K562 (cell line): ENCODE data around the gene PTPN1. TPM values are rescaled to one million over a fixed set of nuclear protein-coding genes. Genes with fewer than 3 reads are reported as not detected.

ENCODE experiments used
- ATAC-seq: fragments of 200-7000 bp; cut with Tn5 transposase; 3 replicates; pipeline ENCODE4 v1.9.1; 2020; ENCODE audit warnings: moderate library complexity
- BruUV-seq: library from RNA; stranded (reverse); fragments of 400-500 nt; replicated peaks from 2 replicates; lab custom pipeline; 2021; lab: Mats Ljungman, UMichigan
- CTCF ChIA-PET: fragments of 300-600 bp; formaldehyde crosslinking; extraction: SDS; loops from one replicate; lab custom pipeline; 2021; ENCODE audit warnings: low intra/inter-chr PET ratio; lab: Yijun Ruan, JAX
- POLR2A ChIA-PET: fragments of 300-600, 350-650 bp; sonication (Branson Sonifier 250); formaldehyde crosslinking; extraction: SDS; loops from one replicate; lab custom pipeline; 2021; ENCODE audit warnings: antibody characterized with exemption, inconsistent platforms; lab: Yijun Ruan, JAX
- DNase-seq, 4 experiments: peaks; one replicate each; pipeline versions ENCODE4 v3.0.0 to v3.0.0-alpha.2; 2011 to 2018; ENCODE audit warnings: low spot score in 3 of 4, mixed read lengths in 3 of 4; ENCODE audit errors: extremely low read depth in 1 of 4
- FAIRE-seq: peaks from 2 replicates; lab custom pipeline; 2011; peaks lifted over from hg19 to GRCh38; lab: Jason Lieb, UNC
- H2AFZ ChIP-seq: 2 replicates; pipeline ENCODE4 v1.6.0; 2011; ENCODE audit warnings: low read depth, low read length, control low read depth, inconsistent platforms
- H3K27ac ChIP-seq: fragments of 200-600 bp; 3 replicates; pipeline ENCODE4 v1.8.0; 2011; ENCODE audit warnings: low read depth, mild to moderate bottlenecking, control low read depth, inconsistent platforms, low read length, moderate library complexity, mixed read lengths; ENCODE audit errors: extremely low read depth
- H3K27me3 ChIP-seq, 2 experiments: fragments of 300-600 bp in 1 of 2; 2 replicates in 1 of 2; 3 replicates in 1 of 2; pipeline versions ENCODE4 v1.6.0 to v1.8.0; 2011; ENCODE audit warnings: inconsistent platforms in 2 of 2, low read length in 2 of 2, mild to moderate bottlenecking in 1 of 2, mixed read lengths in 1 of 2, moderate library complexity in 1 of 2; ENCODE audit not compliant: control insufficient read depth in 2 of 2, insufficient read depth in 2 of 2
- H3K36me3 ChIP-seq: fragments of 300-600 bp; 3 replicates; pipeline ENCODE4 v1.8.0; 2011; ENCODE audit warnings: mild to moderate bottlenecking, low read length, inconsistent platforms; ENCODE audit not compliant: control insufficient read depth, insufficient read depth
- H3K4me1 ChIP-seq, 2 experiments: fragments of 200-600 bp in 1 of 2; replicated peaks in 1 of 2; 2 replicates in 1 of 2; 3 replicates in 1 of 2; pipeline versions ENCODE4 v1.5.1 to v1.8.0; 2011; ENCODE audit warnings: inconsistent platforms in 2 of 2, low read length in 2 of 2, mild to moderate bottlenecking in 1 of 2, mixed read lengths in 1 of 2, moderate library complexity in 1 of 2; ENCODE audit not compliant: control insufficient read depth in 2 of 2, insufficient read depth in 2 of 2
- H3K4me2 ChIP-seq: 2 replicates; pipeline ENCODE4 v1.6.1; 2011; ENCODE audit warnings: low read length, control low read depth, inconsistent platforms, mixed read lengths; ENCODE audit not compliant: insufficient read depth
- H3K4me3 ChIP-seq: fragments of 200-600 bp; sonication (generic), shearing (Covaris generic); 2 replicates; pipeline ENCODE4 v1.5.1; 2016; ENCODE audit warnings: control low read depth, inconsistent platforms
- H3K79me2 ChIP-seq: fragments of 200-600 bp; 3 replicates; pipeline ENCODE4 v1.8.0; 2011; ENCODE audit warnings: low read length, inconsistent platforms; ENCODE audit not compliant: control insufficient read depth, insufficient read depth
- H3K9ac ChIP-seq, 2 experiments: 2 replicates each; pipeline versions ENCODE4 v1.6.0 to v1.6.1; 2011; ENCODE audit warnings: low read depth in 2 of 2, low read length in 2 of 2, control low read depth in 1 of 2, inconsistent platforms in 1 of 2, mild to moderate bottlenecking in 1 of 2, mixed read lengths in 1 of 2; ENCODE audit not compliant: insufficient read depth in 1 of 2
- H3K9me1 ChIP-seq: one replicate; pipeline ENCODE4 v1.6.0; 2011; ENCODE audit warnings: inconsistent platforms, mild to moderate bottlenecking, low read length, moderate library complexity; ENCODE audit not compliant: control insufficient read depth, insufficient read depth
- H3K9me3 ChIP-seq: replicated peaks from 2 replicates; pipeline ENCODE4 v1.5.1; 2011; ENCODE audit warnings: low read depth, low read length, inconsistent platforms; ENCODE audit not compliant: control insufficient read depth, insufficient read depth
- H4K20me1 ChIP-seq: replicated peaks from 2 replicates; pipeline ENCODE4 v1.6.1; 2011; ENCODE audit warnings: low read length, inconsistent platforms, mixed read lengths; ENCODE audit not compliant: control insufficient read depth, insufficient read depth
- ATF1 ChIP-seq, 2 experiments: fragments of 450-650 bp in 1 of 2; IDR thresholded peaks; 2 replicates each; pipeline ENCODE4 v1.6.1; 2016; ENCODE audit warnings: missing compliant biosample characterization in 1 of 2, missing genetic modification characterization in 1 of 2
- WGBS: fragments of 100-300 bp; shearing (Covaris generic); methylation state at CpG from one replicate; pipeline ENCODE4 v1.1.6; 2016; ENCODE audit warnings: low coverage, mixed read lengths; ENCODE audit not compliant: insufficient coverage; ENCODE audit errors: missing lambda C conversion rate; 5-methylcytosine and 5-hydroxymethylcytosine counted together
- in situ Hi-C: fragments of 300-500 bp; cut with MboI; formaldehyde crosslinking; loops from 4 replicates; pipeline ENCODE4 v1.15.0; 2018; ENCODE audit warnings: inconsistent platforms, mixed read lengths
- intact Hi-C: fragments of 100-400 bp; cut with micrococcal nuclease; formaldehyde crosslinking; loops from 2 replicates; pipeline ENCODE4 v1.14.2; 2022
- polyA plus RNA-seq, 8 experiments: library from polyadenylated mRNA; depleted of rRNA in 4 of 8; stranded (reverse) in 5 of 8; unstranded in 3 of 8; fragments of >200 nt; fragmentation: Nextera tagmentation in 2 of 8; fragmentation: Illumina TruSeq in 1 of 8; extraction: Ambion mirVana in 2 of 8; extraction: Trizol in 1 of 8; gene quantifications; 2 replicates each; pipeline versions ENCODE4 v1.2.1 to v1.2.3, GENCODE V29; 2011 to 2014; ENCODE audit warnings: inconsistent platforms in 1 of 8, missing spikeins in 1 of 8
- total RNA-seq, 7 experiments: library from RNA; depleted of rRNA in 6 of 7; stranded (reverse); fragments of >200 nt in 6 of 7; fragmentation: Illumina TruSeq in 2 of 7; extraction: Trizol in 2 of 7; gene quantifications; 2 replicates each; pipeline versions ENCODE4 v1.2.1 to v1.2.3, GENCODE V29; 2011 to 2021; ENCODE audit warnings: low replicate concordance in 1 of 7
- TF ChIP-seq, protein P1 (sequence below): fragments of 450-650 bp; IDR thresholded peaks from 2 replicates; pipeline ENCODE4 v1.6.1; 2016

The PTPN1 gene
- total and polyA plus RNA-seq, 9 of the 15 experiments (the other 6 are each of a cell fraction or from before 2014, with no cell fraction given), result 11.0 to 85.3 (median 54.0) TPM

DNA sequence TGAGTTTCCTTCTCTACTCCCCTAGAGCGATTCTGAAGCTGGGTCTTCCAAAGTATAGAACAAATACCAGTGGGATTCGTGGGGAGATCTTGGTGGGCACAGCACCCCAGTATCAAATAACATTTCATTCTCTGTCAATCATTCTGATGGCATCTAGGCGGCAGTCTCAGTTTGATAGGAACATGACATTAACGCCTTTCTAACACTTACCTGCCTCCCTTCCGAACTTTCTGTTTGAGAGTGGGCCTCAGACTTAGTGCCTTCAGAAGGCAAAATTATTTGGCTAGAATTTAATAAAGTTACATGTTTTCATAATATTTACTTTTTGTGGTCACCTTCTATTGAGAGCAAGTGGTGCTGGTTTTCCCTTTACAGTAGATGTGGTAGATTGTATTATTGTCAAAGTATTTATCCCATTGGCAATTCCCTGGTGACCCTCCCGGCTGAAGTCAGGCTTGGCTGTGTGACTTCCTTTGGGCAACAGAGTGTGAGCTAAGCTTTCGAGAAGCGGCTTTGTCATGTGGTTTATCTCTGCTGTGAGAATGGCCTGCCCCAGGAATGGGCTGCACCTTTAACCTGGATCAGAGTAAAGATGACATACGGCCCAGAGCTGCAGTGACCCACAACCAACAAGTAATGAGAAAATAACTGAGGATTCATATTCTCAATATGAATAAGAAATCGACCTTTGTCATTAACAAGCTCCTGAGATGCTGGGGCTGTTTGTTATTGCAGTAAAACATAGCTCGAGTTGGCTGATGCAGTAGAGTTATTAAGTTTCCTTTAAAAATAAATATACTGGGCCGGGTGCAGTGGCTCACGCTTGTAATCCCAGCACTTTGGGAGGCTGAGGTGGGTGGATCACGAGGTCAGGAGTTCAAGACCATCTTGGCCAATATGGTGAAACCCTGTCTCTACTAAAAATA is 45.2 kb upstream of the PTPN1 start:
- POLR2A ChIA-PET, result interaction anchor here (0.6 to 1.5 kb wide), 8 partner anchors 93 to 278 kb away, joined by 3 to 12 read pairs (median 3); partner anchors contain the start of gene CEBPB
- peak overlapping the region in 1 of 2 experiments; percentile 24; a peak in 1 of 4 replicates for H3K9ac ChIP-seq
- CTCF ChIA-PET, result interaction anchor here (0.9 to 6.7 kb wide), 3 partner anchors 112 to 279 kb away, joined by 3 to 58 read pairs (median 4); no protein-coding TSS in a partner anchor
- FAIRE-seq (no peak), ATAC-seq (no peak), DNase-seq (no peak)
- in situ Hi-C loops, result loop anchor here (5.0 kb wide), 4 partner anchors 118 to 488 kb away; no protein-coding TSS in a partner anchor
- H2AFZ ChIP-seq, result peak overlapping the region; percentile 98
- TF ChIP-seq, protein P1, sequence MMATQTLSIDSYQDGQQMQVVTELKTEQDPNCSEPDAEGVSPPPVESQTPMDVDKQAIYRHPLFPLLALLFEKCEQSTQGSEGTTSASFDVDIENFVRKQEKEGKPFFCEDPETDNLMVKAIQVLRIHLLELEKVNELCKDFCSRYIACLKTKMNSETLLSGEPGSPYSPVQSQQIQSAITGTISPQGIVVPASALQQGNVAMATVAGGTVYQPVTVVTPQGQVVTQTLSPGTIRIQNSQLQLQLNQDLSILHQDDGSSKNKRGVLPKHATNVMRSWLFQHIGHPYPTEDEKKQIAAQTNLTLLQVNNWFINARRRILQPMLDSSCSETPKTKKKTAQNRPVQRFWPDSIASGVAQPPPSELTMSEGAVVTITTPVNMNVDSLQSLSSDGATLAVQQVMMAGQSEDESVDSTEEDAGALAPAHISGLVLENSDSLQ, result peak; percentile 75
- TF ChIP-seq ATF1 (CRISPR knock-in tag; IDR thresholded peaks at IDR 0.05), result no peak
- no peak for TF ChIP-seq ATF1 (tag; IDR thresholded peaks at IDR 0.05)
- H3K36me3 ChIP-seq, result no peaks in the 10 kb centered on the region
- H3K9me3 ChIP-seq, result no peaks in the 10 kb centered on the region
- WGBS, result 41% methylated on average over 14 of the region's 14 CpGs
- H3K27me3 ChIP-seq, result no peaks in the 10 kb centered on the region
- H3K79me2 ChIP-seq, result no peaks in the 10 kb centered on the region
- H3K4me2 ChIP-seq, result peak overlapping the region; percentile 77; the same call in 1 of the 2 replicates
- BruUV-seq, result no TSS peak
- no peak overlapping the region for H3K4me3 ChIP-seq
- H3K27ac ChIP-seq, result no peak overlapping the region
- H4K20me1 ChIP-seq, result no peaks in the 10 kb centered on the region
- H3K9me1 ChIP-seq, result no peaks in the 10 kb centered on the region
- peaks cover 14 to 19% of the 10 kb centered on the region in 2 experiments; a peak in 4 of 5 replicates for H3K4me1 ChIP-seq
- intact Hi-C loops, result loop anchor here (1.0 to 10.0 kb wide), 6 partner anchors 115 to 480 kb away; partner anchors contain the start of gene SNAI1
